GM18505 (cell line): ENCODE measurements around the gene ERVFRD-1.

ENCODE experiments used
- ATAC-seq: cut with Tn5 transposase; IDR thresholded peaks from one replicate; pipeline ENCODE4 v1.9.1; 2021; ENCODE audit not compliant: unreplicated experiment
- POLR2A ChIP-seq: IDR thresholded peaks from 4 replicates; pipeline ENCODE4 v1.6.1; 2011; ENCODE audit warnings: borderline replicate concordance; ENCODE audit not compliant: insufficient read depth, insufficient read length; ENCODE audit errors: extremely low read depth

The ERVFRD-1 gene

DNA sequence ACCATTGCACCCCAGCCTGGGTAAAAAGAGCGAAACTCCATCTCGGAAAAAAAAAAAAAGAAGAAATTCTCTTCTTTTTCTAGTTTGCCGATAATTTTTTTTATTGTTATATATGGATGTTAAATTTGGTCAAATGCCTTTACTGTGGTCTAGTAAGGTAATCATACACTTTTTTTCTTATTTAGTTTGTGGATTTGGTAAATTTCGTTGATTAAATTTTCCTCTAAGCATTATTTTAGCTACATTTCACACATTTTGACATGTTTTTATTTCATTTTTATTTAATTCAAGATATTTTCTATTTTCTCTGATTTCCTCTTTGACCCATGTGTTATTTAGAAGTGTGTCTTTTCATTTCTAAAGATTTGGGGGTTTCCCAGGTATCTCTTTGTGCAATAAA is 49.4 kb downstream of the ERVFRD-1 start:
- no peak for TF ChIP-seq POLR2A
- ATAC-seq: no peak

GRCh38 chr6:11058406-11058805 is 53.1 kb downstream of the ERVFRD-1 start:
- ATAC-seq: no peak
- TF ChIP-seq POLR2A: no peak

GRCh38 chr6:11056871-11057270 is 54.7 kb downstream of the ERVFRD-1 start:
- TF ChIP-seq POLR2A: no peak
- ATAC-seq: no peak

DNA sequence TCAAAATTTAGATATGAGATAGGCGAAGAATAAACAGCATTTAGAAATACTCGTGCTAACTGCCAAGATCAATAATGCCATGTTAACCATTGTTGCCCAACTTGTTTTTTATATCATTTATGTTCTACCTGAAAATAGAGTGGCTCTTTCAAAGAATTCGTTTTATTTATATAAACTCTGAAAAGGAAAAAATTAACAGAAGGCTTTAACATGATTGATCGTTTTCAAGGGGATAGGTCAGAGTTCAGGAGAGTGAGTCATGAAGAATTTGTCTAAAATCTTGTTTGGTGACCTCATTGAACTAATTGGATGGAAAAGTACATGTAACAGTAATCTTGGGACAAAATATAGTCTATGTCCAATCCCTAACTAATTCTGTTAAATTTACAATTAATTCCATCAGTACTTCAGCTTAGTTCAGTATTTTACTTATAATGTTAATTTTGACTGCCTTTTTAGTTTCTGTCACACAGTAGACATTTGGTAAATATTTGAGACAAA is 56.3 kb downstream of the ERVFRD-1 start:
- ATAC-seq: no peak
- no peak for TF ChIP-seq POLR2A

DNA sequence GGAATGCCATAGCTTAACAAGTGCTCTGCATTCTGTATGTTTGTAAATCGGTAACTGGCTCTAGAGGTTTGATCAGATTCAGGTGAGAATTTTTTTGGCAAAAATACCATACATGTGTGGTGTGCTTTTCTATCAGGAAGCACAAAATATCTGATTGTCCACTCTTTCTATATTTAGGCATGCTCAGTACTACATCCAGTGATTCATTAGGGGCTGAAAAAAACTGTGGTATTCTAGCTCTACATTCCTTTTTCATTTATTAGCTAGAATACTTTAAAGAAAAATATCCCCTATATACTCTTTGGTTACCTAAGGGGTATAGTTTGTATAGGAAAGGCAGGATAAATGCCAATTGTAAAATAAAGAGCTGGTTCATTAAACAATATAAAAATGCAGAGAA is 56.8 kb downstream of the ERVFRD-1 start:
- TF ChIP-seq POLR2A: no peak
- ATAC-seq: no peak

DNA sequence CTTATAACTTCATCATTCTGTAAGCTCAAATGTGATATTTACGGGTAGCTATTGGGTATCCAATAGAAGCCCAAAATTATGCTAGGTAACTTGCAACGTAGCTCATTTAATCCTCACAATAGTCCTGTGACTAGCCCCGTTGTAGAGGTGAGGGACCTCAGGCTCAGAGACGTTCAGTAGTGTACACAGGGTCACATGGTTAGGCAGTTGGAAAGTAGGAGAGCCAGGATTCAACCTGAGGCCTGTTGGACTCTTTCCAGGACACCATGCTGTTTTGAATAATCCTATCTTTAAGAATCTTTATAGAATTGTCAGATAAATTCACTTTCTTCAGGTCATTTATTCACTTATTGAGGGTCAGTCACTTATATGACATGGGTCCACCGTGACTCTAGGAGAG is 58.2 kb downstream of the ERVFRD-1 start:
- ATAC-seq: no peak
- TF ChIP-seq POLR2A: no peak
